Measurements from ENCODE around the gene SLC4A1AP. TPM values are rescaled to one million over a fixed set of nuclear protein-coding genes. Genes with fewer than 3 reads are reported as not detected.

Gene SLC4A1AP
- total RNA-seq, 1 donor: 27.9 TPM

GRCh38 chr2:27724191-27724590 lies 60.5 kb downstream of the SLC4A1AP start:
- TF ChIP-seq CTCF (IDR thresholded peaks at IDR 0.05; ENCODE audit: extremely low read depth, low read depth, low read length): no peak
- H3K9me3 ChIP-seq (ENCODE audit: low read depth, low read length): no peaks in the 10 kb centered on the region
- no peak for DNase-seq (ENCODE audit: insufficient read length, low spot score, missing footprints)
- H3K4me3 ChIP-seq (ENCODE audit: insufficient read depth, low read length): no peak overlapping the region
- peak overlapping the region; percentile 28 for H2AFZ ChIP-seq (ENCODE audit: low read length)
- H3K79me2 ChIP-seq (ENCODE audit: insufficient read depth, low read length): no peaks in the 10 kb centered on the region
- H3K27ac ChIP-seq (ENCODE audit: low read depth, low read length): peak overlapping the region; percentile 6
- peaks cover 39% of the 10 kb centered on the region for H3K4me1 ChIP-seq (ENCODE audit: insufficient read depth, low read length)
- no peaks in the 10 kb centered on the region for H3K36me3 ChIP-seq (ENCODE audit: insufficient read depth, low read length)
- no peak overlapping the region for H3K4me2 ChIP-seq (ENCODE audit: insufficient read depth, low read length)
- H4K20me1 ChIP-seq (ENCODE audit: insufficient read depth, low read length): no peaks in the 10 kb centered on the region
- H3K27me3 ChIP-seq (ENCODE audit: insufficient read depth, low read length): no peaks in the 10 kb centered on the region

- H3K36me3 ChIP-seq (ENCODE audit: insufficient read depth, low read length): no peaks in the 10 kb centered on the region
- H3K4me3 ChIP-seq (ENCODE audit: insufficient read depth, low read length): no peak overlapping the region
- peak overlapping the region; percentile 39 for H3K27ac ChIP-seq (ENCODE audit: low read depth, low read length)
- H3K27me3 ChIP-seq (ENCODE audit: insufficient read depth, low read length): no peaks in the 10 kb centered on the region
- peaks cover 32% of the 10 kb centered on the region for H3K4me1 ChIP-seq (ENCODE audit: insufficient read depth, low read length)
- no peak overlapping the region for H3K4me2 ChIP-seq (ENCODE audit: insufficient read depth, low read length)
- DNase-seq (ENCODE audit: insufficient read length, low spot score, missing footprints): peak; percentile 88
- no peaks in the 10 kb centered on the region for H3K9me3 ChIP-seq (ENCODE audit: low read depth, low read length)
- TF ChIP-seq CTCF (IDR thresholded peaks at IDR 0.05; ENCODE audit: extremely low read depth, low read depth, low read length): no peak
- no peaks in the 10 kb centered on the region for H3K79me2 ChIP-seq (ENCODE audit: insufficient read depth, low read length)
- H2AFZ ChIP-seq (ENCODE audit: low read length): peak overlapping the region; percentile 50
- H4K20me1 ChIP-seq (ENCODE audit: insufficient read depth, low read length): no peaks in the 10 kb centered on the region
Measured at GRCh38 chr2:27724905-27725701, 61.4 kb downstream of the SLC4A1AP start.

- no peaks in the 10 kb centered on the region for H3K9me3 ChIP-seq (ENCODE audit: low read depth, low read length)
- no peak for TF ChIP-seq CTCF (IDR thresholded peaks at IDR 0.05; ENCODE audit: extremely low read depth, low read depth, low read length)
- H3K27ac ChIP-seq (ENCODE audit: low read depth, low read length): no peak overlapping the region
- H3K36me3 ChIP-seq (ENCODE audit: insufficient read depth, low read length): no peaks in the 10 kb centered on the region
- no peak overlapping the region for H2AFZ ChIP-seq (ENCODE audit: low read length)
- no peaks in the 10 kb centered on the region for H3K79me2 ChIP-seq (ENCODE audit: insufficient read depth, low read length)
- no peak overlapping the region for H3K4me2 ChIP-seq (ENCODE audit: insufficient read depth, low read length)
- no peaks in the 10 kb centered on the region for H3K27me3 ChIP-seq (ENCODE audit: insufficient read depth, low read length)
- DNase-seq (ENCODE audit: insufficient read length, low spot score, missing footprints): no peak
- peaks cover 21% of the 10 kb centered on the region for H3K4me1 ChIP-seq (ENCODE audit: insufficient read depth, low read length)
- no peaks in the 10 kb centered on the region for H4K20me1 ChIP-seq (ENCODE audit: insufficient read depth, low read length)
- H3K4me3 ChIP-seq (ENCODE audit: insufficient read depth, low read length): no peak overlapping the region
Measured at GRCh38 chr2:27727257-27727656, 63.6 kb downstream of the SLC4A1AP start.

GRCh38 chr2:27728081-27728858 lies 64.6 kb downstream of the SLC4A1AP start:
- no peak overlapping the region for H3K4me3 ChIP-seq (ENCODE audit: insufficient read depth, low read length)
- DNase-seq (ENCODE audit: insufficient read length, low spot score, missing footprints): no peak
- H3K9me3 ChIP-seq (ENCODE audit: low read depth, low read length): no peaks in the 10 kb centered on the region
- H3K36me3 ChIP-seq (ENCODE audit: insufficient read depth, low read length): no peaks in the 10 kb centered on the region
- no peaks in the 10 kb centered on the region for H3K79me2 ChIP-seq (ENCODE audit: insufficient read depth, low read length)
- peaks cover 19% of the 10 kb centered on the region for H3K4me1 ChIP-seq (ENCODE audit: insufficient read depth, low read length)
- H4K20me1 ChIP-seq (ENCODE audit: insufficient read depth, low read length): no peaks in the 10 kb centered on the region
- peak overlapping the region; percentile 10 for H2AFZ ChIP-seq (ENCODE audit: low read length)
- H3K4me2 ChIP-seq (ENCODE audit: insufficient read depth, low read length): no peak overlapping the region
- no peak overlapping the region for H3K27ac ChIP-seq (ENCODE audit: low read depth, low read length)
- H3K27me3 ChIP-seq (ENCODE audit: insufficient read depth, low read length): no peaks in the 10 kb centered on the region
- no peak for TF ChIP-seq CTCF (IDR thresholded peaks at IDR 0.05; ENCODE audit: extremely low read depth, low read depth, low read length)
